T-helper 9 cell (primary cell): ENCODE data around the gene ALPL.

ENCODE experiments used
- DNase-seq: peaks from one replicate; pipeline ENCODE4 v3.0.0-alpha.2; 2020

The ALPL gene

GRCh38 chr1:21532496-21532895, 23.3 kb downstream of the ALPL start:
- DNase-seq = no peak

GRCh38 chr1:21532992-21533534, 23.8 kb downstream of the ALPL start:
- DNase-seq = no peak

- no peak for DNase-seq
These were observed 24.9 kb downstream of the ALPL start for GRCh38 chr1:21534146-21534545.

- DNase-seq = no peak
These were observed 25.6 kb downstream of the ALPL start for GRCh38 chr1:21534674-21535378.

GRCh38 chr1:21536218-21536617, 27.0 kb downstream of the ALPL start:
- no peak for DNase-seq

- DNase-seq = no peak
These were observed 28.3 kb downstream of the ALPL start for GRCh38 chr1:21537511-21537931.

GRCh38 chr1:21537932-21538630, 28.9 kb downstream of the ALPL start:
- DNase-seq = no peak

- DNase-seq = no peak
These were observed 30.7 kb downstream of the ALPL start for GRCh38 chr1:21539933-21540332.

GRCh38 chr1:21541329-21541728, 32.1 kb downstream of the ALPL start:
- DNase-seq = no peak

GRCh38 chr1:21541835-21542234, 32.6 kb downstream of the ALPL start:
- DNase-seq = no peak

- no peak for DNase-seq
These were observed 34.4 kb downstream of the ALPL start for GRCh38 chr1:21543598-21543997.

GRCh38 chr1:21544095-21544494, 34.9 kb downstream of the ALPL start:
- no peak for DNase-seq

GRCh38 chr1:21546122-21546825, 37.1 kb downstream of the ALPL start:
- DNase-seq = no peak

GRCh38 chr1:21547876-21548275, 38.7 kb downstream of the ALPL start:
- DNase-seq = no peak

GRCh38 chr1:21550097-21550496, 40.9 kb downstream of the ALPL start:
- no peak for DNase-seq

GRCh38 chr1:21550866-21551475, 41.7 kb downstream of the ALPL start:
- DNase-seq = no peak

- no peak for DNase-seq
These were observed 43.5 kb downstream of the ALPL start for GRCh38 chr1:21552715-21553114.

- DNase-seq = no peak
These were observed 44.1 kb downstream of the ALPL start for GRCh38 chr1:21553116-21553926.

- DNase-seq = no peak
These were observed 50.8 kb downstream of the ALPL start for GRCh38 chr1:21559788-21560567.

- DNase-seq = no peak
These were observed 51.9 kb downstream of the ALPL start for GRCh38 chr1:21560916-21561638.

GRCh38 chr1:21562896-21563295, 53.7 kb downstream of the ALPL start:
- DNase-seq = no peak
